Activated naive CD4-positive, alpha-beta T cell treated with anti-CD3 and anti-CD28 coated beads for 36 hours (primary cell): ENCODE results near the gene LTO1. TPM values are rescaled to one million over a fixed set of nuclear protein-coding genes. Genes with fewer than 3 reads are reported as not detected.

ENCODE experiments used
- CTCF ChIA-PET: fragments of 350-600 bp; sonication (Branson Sonifier 250); formaldehyde crosslinking; loops from one replicate; lab custom pipeline; 2021; ENCODE audit warnings: antibody characterized with exemption; lab: Charles Lee
- DNase-seq: peaks from one replicate; pipeline ENCODE4 v3.0.0-alpha.2; 2020
- H3K27ac Mint-ChIP-seq: one replicate; pipeline ENCODE4 v1.8.0; 2021; ENCODE audit warnings: mild to moderate bottlenecking, mixed read lengths
- H3K27me3 Mint-ChIP-seq: one replicate; pipeline ENCODE4 v1.8.0; 2021; ENCODE audit warnings: low read depth, mixed read lengths
- H3K36me3 Mint-ChIP-seq: one replicate; pipeline ENCODE4 v1.8.0; 2021; ENCODE audit warnings: low read depth, mixed read lengths
- H3K4me1 Mint-ChIP-seq: one replicate; pipeline ENCODE4 v1.8.0; 2021; ENCODE audit warnings: low read depth, mixed read lengths
- H3K4me3 Mint-ChIP-seq: one replicate; pipeline ENCODE4 v1.8.0; 2021; ENCODE audit warnings: mild to moderate bottlenecking, moderate library complexity, mixed read lengths
- H3K9me3 Mint-ChIP-seq: one replicate; pipeline ENCODE4 v1.8.0; 2021; ENCODE audit warnings: mixed read lengths
- intact Hi-C: fragments of 100-400 bp; cut with micrococcal nuclease; formaldehyde crosslinking; loops from one replicate; pipeline ENCODE4 v1.15.1; 2023
- total RNA-seq, 2 experiments: library from RNA; stranded (reverse); gene quantifications; one replicate each; pipeline ENCODE4 v1.2.3, GENCODE V29; 2021

The LTO1 gene
- 10 to 100 TPM; 14.8 to 14.9 TPM for total RNA-seq

DNA sequence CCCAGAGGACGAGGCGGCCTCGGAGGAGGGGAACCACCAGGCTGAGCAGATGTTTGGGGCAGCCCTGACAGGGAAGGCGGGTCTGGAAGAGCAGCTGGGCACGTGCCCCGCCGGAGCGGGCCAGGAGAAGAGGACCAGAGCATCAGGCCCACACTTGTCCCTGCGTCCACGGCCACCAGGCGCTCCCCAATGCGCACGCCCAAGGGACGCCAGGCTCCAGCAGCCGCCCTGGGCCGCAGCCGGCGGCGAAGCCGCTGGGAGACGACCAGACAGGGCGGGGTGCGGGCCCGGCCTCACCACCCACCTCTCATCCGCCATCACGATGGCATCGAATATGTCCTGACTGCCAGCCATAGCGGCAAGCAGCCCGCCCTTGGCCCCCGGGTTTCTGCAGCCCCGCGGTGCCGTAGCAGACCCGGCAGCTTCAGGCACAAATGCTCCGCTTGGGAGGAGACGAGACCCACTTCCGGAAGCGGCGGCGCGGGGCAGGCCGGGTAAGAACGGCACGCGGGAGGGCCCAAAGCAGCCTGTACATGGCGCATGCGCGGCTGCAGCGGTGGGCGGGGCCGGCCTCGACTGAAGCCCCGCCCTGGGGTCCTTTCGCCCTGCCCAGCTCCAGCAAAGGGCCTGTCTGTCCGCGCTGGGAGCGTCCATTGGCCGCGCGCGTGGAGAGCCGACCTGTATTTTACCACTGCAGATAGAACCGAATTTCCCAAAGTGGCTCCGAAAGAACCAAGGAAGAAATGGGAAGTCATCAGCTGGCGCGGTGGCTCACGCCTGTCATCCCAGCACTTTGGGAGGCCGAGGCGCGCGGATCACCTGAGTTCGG is at the start of gene LTO1:
TSS of gene LTO1 (minus strand) at position 468 of the 829 bp plus-strand sequence. CDS start at position 354, 114 bp downstream.
- peak within 1 kb of the TSS; percentile 90 for H3K4me3 Mint-ChIP-seq

GRCh38 chr11:69721745-69722144 is 46.6 kb upstream of the LTO1 start:
- DNase-seq: no peak
- H3K27ac Mint-ChIP-seq: no peak overlapping the region
- H3K4me1 Mint-ChIP-seq: no peaks in the 10 kb centered on the region
- no peaks in the 10 kb centered on the region for H3K9me3 Mint-ChIP-seq
- H3K27me3 Mint-ChIP-seq: peaks cover 53% of the 10 kb centered on the region
- CTCF ChIA-PET: interaction anchor here (0.7 kb wide), 1 partner anchor 16 kb away, joined by 3 read pairs; no protein-coding TSS in a partner anchor
- H3K4me3 Mint-ChIP-seq: no peak overlapping the region
- H3K36me3 Mint-ChIP-seq: no peaks in the 10 kb centered on the region
- intact Hi-C loops: no loop called here

More for the DNA sequence above, at the start of gene LTO1:
- peaks cover 4% of the 10 kb centered on the region for H3K36me3 Mint-ChIP-seq
- H3K27ac Mint-ChIP-seq: peak within 1 kb of the TSS; percentile 78
- DNase-seq: peak; percentile 95
- CTCF ChIA-PET: interaction anchor here (0.7 to 2.4 kb wide), 3 partner anchors 32 to 236 kb away, joined by 3 to 6 read pairs (median 4); no protein-coding TSS in a partner anchor
- H3K4me1 Mint-ChIP-seq: peaks cover 23% of the 10 kb centered on the region
- H3K27me3 Mint-ChIP-seq: no peaks in the 10 kb centered on the region
- H3K9me3 Mint-ChIP-seq: no peaks in the 10 kb centered on the region
- intact Hi-C loops: loop anchor here (5.0 kb wide), 1 partner anchor 527 kb away; the partner anchor contains the start of gene FADD

GRCh38 chr11:69721106-69721505 is 46.0 kb upstream of the LTO1 start:
- intact Hi-C loops: no loop called here
- H3K27me3 Mint-ChIP-seq: peaks cover 50% of the 10 kb centered on the region
- H3K9me3 Mint-ChIP-seq: no peaks in the 10 kb centered on the region
- CTCF ChIA-PET: interaction anchor here (0.7 kb wide), 3 partner anchors 11 to 272 kb away, joined by 3 read pairs; no protein-coding TSS in a partner anchor
- H3K4me3 Mint-ChIP-seq: no peak overlapping the region
- no peak overlapping the region for H3K27ac Mint-ChIP-seq
- no peak for DNase-seq
- H3K4me1 Mint-ChIP-seq: no peaks in the 10 kb centered on the region
- no peaks in the 10 kb centered on the region for H3K36me3 Mint-ChIP-seq

DNA sequence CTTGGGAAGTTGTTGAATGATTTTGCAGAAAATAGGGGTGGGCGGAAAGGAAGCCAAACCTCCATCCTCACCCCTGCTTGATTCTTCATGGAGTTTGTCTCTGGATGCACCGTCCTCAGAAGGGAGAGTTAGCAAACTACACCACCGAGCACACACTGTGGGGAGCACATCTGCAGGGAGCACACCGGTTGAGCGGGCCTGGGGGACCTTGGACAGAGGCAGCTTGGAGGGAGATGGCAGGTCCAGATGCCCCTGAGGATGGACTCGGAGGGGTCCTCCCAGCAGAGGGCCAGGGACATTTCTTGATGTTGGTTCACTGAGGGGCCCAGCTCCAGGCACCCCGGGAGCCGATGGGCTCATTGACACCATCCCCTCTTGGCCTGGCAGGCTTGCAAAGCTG is 43.8 kb upstream of the LTO1 start:
- CTCF ChIA-PET: interaction anchor here (0.6 to 1.5 kb wide), 3 partner anchors 9 to 551 kb away, joined by 3 to 4 read pairs (median 3); no protein-coding TSS in a partner anchor
- H3K27me3 Mint-ChIP-seq: peaks cover 43% of the 10 kb centered on the region

GRCh38 chr11:69718147-69718546 is 43.0 kb upstream of the LTO1 start:
- no peak overlapping the region for H3K27ac Mint-ChIP-seq
- H3K4me3 Mint-ChIP-seq: no peak overlapping the region
- peaks cover 38% of the 10 kb centered on the region for H3K27me3 Mint-ChIP-seq
- H3K9me3 Mint-ChIP-seq: peaks cover 2% of the 10 kb centered on the region
- H3K4me1 Mint-ChIP-seq: no peaks in the 10 kb centered on the region
- peak; percentile 27 for DNase-seq
- intact Hi-C loops: no loop called here
- no peaks in the 10 kb centered on the region for H3K36me3 Mint-ChIP-seq
- CTCF ChIA-PET: interaction anchor here (1.5 kb wide), 1 partner anchor 9 kb away, joined by 3 read pairs; no protein-coding TSS in a partner anchor

More for the DNA sequence above, 43.8 kb upstream of the LTO1 start:
- Mint-ChIP-seq H3K4me1 (no peaks in the 10 kb centered on the region), H3K36me3 (no peaks in the 10 kb centered on the region), H3K4me3 (no peak overlapping the region), H3K27ac (no peak overlapping the region), H3K9me3 (no peaks in the 10 kb centered on the region)
- DNase-seq: no peak
- intact Hi-C loops: no loop called here

DNA sequence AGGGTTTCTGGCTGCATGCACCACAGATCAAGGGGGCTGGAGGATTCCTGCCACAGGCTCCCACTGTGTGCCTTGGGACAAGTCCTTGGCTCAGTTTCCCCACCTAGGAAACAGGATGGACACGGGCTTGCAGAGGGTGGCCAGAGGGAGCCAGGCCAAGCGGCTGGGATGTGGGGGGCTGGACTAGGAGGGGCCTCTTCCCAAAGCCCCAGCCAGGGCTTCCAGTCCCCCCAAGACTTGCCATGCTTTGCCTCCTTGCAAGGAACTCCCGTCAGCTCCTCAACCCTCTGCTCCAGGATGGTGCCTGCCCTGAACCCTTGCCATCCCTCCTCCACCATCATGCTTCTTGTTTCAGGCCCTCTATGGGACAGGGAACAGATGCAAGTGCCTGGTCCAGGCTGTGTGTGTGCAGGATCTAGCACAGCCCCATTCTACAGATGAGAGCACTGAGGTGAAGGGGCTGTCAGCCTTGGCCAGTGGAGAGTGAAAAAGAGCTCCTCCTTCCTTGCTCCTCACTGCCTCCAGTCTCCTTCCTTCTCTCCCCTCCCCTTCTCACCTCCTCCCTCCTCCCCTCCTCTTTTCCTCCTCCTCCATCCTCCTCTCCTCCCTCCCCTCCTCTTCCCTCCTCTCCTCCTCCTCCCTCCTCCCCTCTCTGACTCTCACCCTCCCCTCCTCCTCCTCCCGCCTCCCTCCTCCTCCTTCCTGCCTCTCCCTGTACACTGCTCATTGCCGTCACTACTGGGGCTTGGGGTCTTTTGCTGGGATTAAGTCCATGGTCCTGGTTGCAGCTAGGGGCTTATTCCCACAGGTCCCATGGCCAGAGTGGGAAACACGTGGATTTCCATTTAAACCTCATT is 42.0 kb upstream of the LTO1 start:
- H3K36me3 Mint-ChIP-seq: peaks cover 1% of the 10 kb centered on the region
- intact Hi-C loops: no loop called here
- H3K4me3 Mint-ChIP-seq: no peak overlapping the region
- H3K9me3 Mint-ChIP-seq: peaks cover 2% of the 10 kb centered on the region
- no peak for DNase-seq
- CTCF ChIA-PET: interaction anchor here (0.7 kb wide), 1 partner anchor 140 kb away, joined by 5 read pairs; no protein-coding TSS in a partner anchor
- peaks cover 4% of the 10 kb centered on the region for H3K4me1 Mint-ChIP-seq
- peaks cover 32% of the 10 kb centered on the region for H3K27me3 Mint-ChIP-seq
- H3K27ac Mint-ChIP-seq: no peak overlapping the region

DNA sequence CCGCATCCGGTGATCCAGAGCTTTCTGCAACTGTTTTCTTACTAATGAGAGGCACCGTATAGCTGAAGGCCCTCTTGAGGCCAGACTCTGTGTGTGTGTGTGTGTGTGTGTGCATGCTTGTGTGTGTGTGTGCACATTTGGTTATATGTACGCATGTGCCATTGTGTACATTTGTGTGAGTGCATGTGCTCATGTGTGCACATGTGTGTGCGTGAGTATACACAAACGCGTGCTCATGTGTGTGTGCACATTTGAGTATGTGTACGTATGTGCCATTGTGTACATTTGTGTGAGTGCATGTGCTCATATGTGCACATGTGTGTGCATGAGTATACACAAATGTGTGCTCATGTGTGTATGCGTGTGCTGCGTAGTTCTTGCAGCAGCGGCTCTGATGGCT is 40.9 kb upstream of the LTO1 start:
- Mint-ChIP-seq H3K4me3 (no peak overlapping the region), H3K36me3 (peaks cover 1% of the 10 kb centered on the region), H3K27ac (no peak overlapping the region), H3K9me3 (peaks cover 2% of the 10 kb centered on the region), H3K27me3 (peaks cover 26% of the 10 kb centered on the region), H3K4me1 (peaks cover 11% of the 10 kb centered on the region)
- no peak for DNase-seq
- CTCF ChIA-PET: interaction anchor here (1.6 kb wide), 1 partner anchor 47 kb away, joined by 3 read pairs; no protein-coding TSS in a partner anchor
- intact Hi-C loops: no loop called here

DNA sequence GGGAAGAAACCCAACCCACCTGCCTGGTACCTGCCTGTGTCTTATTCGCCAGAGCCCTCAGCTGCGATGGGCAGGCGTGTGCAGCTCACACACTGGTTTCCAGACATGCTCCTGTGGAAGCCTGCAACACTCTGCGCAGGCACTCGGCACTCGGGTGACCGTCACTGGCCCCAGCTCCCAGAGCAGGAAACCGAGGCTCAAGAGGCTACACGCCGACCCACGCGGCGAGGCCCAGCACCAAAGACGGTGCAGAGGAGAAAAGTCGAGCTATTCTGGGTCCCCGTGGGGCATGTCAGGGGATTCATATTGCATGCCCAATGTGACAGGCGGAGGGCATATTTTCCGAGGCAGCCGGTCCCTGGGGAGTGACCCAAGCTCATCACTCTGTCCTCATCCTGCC is 40.3 kb upstream of the LTO1 start:
- no peak for DNase-seq
- Mint-ChIP-seq H3K4me1 (peaks cover 11% of the 10 kb centered on the region), H3K9me3 (peaks cover 2% of the 10 kb centered on the region), H3K27ac (no peak overlapping the region), H3K36me3 (peaks cover 1% of the 10 kb centered on the region), H3K27me3 (peaks cover 20% of the 10 kb centered on the region), H3K4me3 (no peak overlapping the region)
- CTCF ChIA-PET: interaction anchor here (1.6 kb wide), 1 partner anchor 47 kb away, joined by 3 read pairs; no protein-coding TSS in a partner anchor
- intact Hi-C loops: no loop called here

- peaks cover 6% of the 10 kb centered on the region for H3K27me3 Mint-ChIP-seq
- H3K9me3 Mint-ChIP-seq: peaks cover 2% of the 10 kb centered on the region
- peaks cover 11% of the 10 kb centered on the region for H3K4me1 Mint-ChIP-seq
- CTCF ChIA-PET: interaction anchor here (0.5 to 0.7 kb wide), 3 partner anchors 21 to 1832 kb away, joined by 3 to 4 read pairs (median 3); no protein-coding TSS in a partner anchor
- no peak overlapping the region for H3K27ac Mint-ChIP-seq
- H3K36me3 Mint-ChIP-seq: peaks cover 1% of the 10 kb centered on the region
- H3K4me3 Mint-ChIP-seq: peak overlapping the region; percentile 41
- peak; percentile 72 for DNase-seq
- intact Hi-C loops: no loop called here
Measured at GRCh38 chr11:69711822-69712801, 37.0 kb upstream of the LTO1 start.

DNA sequence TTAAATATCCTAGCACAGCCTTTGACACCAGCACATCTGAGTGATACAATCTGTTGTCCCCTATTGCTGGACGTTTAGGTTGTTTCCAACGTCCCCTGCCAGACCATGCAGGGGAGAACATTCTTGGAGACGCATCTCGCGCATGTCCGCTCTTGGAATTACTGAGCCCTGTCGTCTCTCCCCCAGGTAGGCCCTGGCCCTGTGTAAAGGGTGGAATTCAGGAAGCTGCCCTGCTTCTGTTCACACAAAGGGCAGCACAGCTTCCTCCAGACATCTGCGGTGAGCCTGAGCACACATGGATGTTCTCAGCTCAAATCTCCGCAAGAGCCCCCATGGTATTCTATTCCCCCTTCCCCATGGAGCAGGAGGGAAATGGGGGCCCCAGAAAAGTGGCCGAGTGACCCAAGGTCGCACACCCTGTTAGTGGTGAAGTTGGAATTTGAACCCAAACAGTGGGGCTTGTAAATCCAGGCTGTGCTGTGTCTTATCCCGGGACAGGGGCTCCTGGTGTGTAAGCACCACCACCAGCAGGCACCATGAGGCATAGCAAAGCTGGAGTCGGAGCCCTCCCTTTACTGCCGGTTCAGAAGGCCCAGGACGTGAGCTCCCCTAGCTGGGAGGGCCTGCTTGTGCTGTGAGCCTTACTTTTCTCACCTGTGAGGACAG is 33.7 kb upstream of the LTO1 start:
- Mint-ChIP-seq H3K27me3 (peaks cover 15% of the 10 kb centered on the region), H3K27ac (no peak overlapping the region), H3K36me3 (peaks cover 1% of the 10 kb centered on the region), H3K4me1 (peaks cover 15% of the 10 kb centered on the region), H3K4me3 (no peak overlapping the region), H3K9me3 (peaks cover 2% of the 10 kb centered on the region)
- CTCF ChIA-PET: interaction anchor here (0.9 to 1.0 kb wide), 2 partner anchors 10 to 34 kb away, joined by 3 read pairs; no protein-coding TSS in a partner anchor
- no peak for DNase-seq
- intact Hi-C loops: loop anchor here (5.0 kb wide), 1 partner anchor 93 kb away; no protein-coding TSS in a partner anchor
